ENCODE measurements around the gene ENTPD7.
"Not testable (repeated sequence)": the region's sequence is repeated elsewhere in the genome, so short reads cannot be mapped to it uniquely, and the experiment has no call there.

ENTPD7 gene

GRCh38 chr10:99742254-99742653 lies 82.9 kb downstream of the ENTPD7 start:
- Histone ChIP-seq H3K27me3 (replicated peaks; ENCODE audit: insufficient read depth, low read length) (no peaks in the 10 kb centered on the region), H3F3A (ENCODE audit: insufficient read depth, low read length) (no peaks in the 10 kb centered on the region), H3K27ac (ENCODE audit: low read length) (no peak overlapping the region), H3K9me2 (replicated peaks; ENCODE audit: insufficient read depth, low read length) (no peaks in the 10 kb centered on the region), H3K9ac (ENCODE audit: low read length) (no peak overlapping the region), H3K4me3 (ENCODE audit: low read length) (no peak overlapping the region), H3K9me3 (replicated peaks; ENCODE audit: insufficient read depth, low read length) (no peaks in the 10 kb centered on the region), H4K20me1 (ENCODE audit: insufficient read depth, low read length) (no peaks in the 10 kb centered on the region), H3K79me2 (ENCODE audit: low read length) (peaks cover 9% of the 10 kb centered on the region; the same call in 1 of the 2 replicates), H2AFZ (ENCODE audit: low read length) (no peak overlapping the region), H3K4me1 (ENCODE audit: low read length) (no peaks in the 10 kb centered on the region), H3K4me2 (ENCODE audit: low read depth, low read length) (no peak overlapping the region), H3K36me3 (replicated peaks; ENCODE audit: insufficient read depth, low read length) (peaks cover 22% of the 10 kb centered on the region)
- TF ChIP-seq EZH2 (optimal IDR thresholded peaks at IDR 0.05; ENCODE audit: low read depth, low read length) (no peak), EZH2phosphoT487 (IDR thresholded peaks at IDR 0.05; ENCODE audit: low read length) (no peak)
- TF ChIP-seq, protein P1, sequence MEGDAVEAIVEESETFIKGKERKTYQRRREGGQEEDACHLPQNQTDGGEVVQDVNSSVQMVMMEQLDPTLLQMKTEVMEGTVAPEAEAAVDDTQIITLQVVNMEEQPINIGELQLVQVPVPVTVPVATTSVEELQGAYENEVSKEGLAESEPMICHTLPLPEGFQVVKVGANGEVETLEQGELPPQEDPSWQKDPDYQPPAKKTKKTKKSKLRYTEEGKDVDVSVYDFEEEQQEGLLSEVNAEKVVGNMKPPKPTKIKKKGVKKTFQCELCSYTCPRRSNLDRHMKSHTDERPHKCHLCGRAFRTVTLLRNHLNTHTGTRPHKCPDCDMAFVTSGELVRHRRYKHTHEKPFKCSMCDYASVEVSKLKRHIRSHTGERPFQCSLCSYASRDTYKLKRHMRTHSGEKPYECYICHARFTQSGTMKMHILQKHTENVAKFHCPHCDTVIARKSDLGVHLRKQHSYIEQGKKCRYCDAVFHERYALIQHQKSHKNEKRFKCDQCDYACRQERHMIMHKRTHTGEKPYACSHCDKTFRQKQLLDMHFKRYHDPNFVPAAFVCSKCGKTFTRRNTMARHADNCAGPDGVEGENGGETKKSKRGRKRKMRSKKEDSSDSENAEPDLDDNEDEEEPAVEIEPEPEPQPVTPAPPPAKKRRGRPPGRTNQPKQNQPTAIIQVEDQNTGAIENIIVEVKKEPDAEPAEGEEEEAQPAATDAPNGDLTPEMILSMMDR (IDR thresholded peaks at IDR 0.05; ENCODE audit: low read length): no peak
- DNase-seq: no peak

- Histone ChIP-seq H3K4me2 (ENCODE audit: low read depth, low read length) (no peak overlapping the region), H2AFZ (ENCODE audit: low read length) (no peak overlapping the region), H3K9me2 (replicated peaks; ENCODE audit: insufficient read depth, low read length) (no peaks in the 10 kb centered on the region), H3K36me3 (replicated peaks; ENCODE audit: insufficient read depth, low read length) (peaks cover 20% of the 10 kb centered on the region), H3K79me2 (ENCODE audit: low read length) (peaks cover 9% of the 10 kb centered on the region; the same call in 1 of the 2 replicates), H3K9ac (ENCODE audit: low read length) (no peak overlapping the region), H4K20me1 (ENCODE audit: insufficient read depth, low read length) (no peaks in the 10 kb centered on the region), H3F3A (ENCODE audit: insufficient read depth, low read length) (no peaks in the 10 kb centered on the region), H3K27ac (ENCODE audit: low read length) (no peak overlapping the region), H3K27me3 (replicated peaks; ENCODE audit: insufficient read depth, low read length) (no peaks in the 10 kb centered on the region), H3K4me3 (ENCODE audit: low read length) (no peak overlapping the region), H3K9me3 (replicated peaks; ENCODE audit: insufficient read depth, low read length) (no peaks in the 10 kb centered on the region), H3K4me1 (ENCODE audit: low read length) (no peaks in the 10 kb centered on the region)
- DNase-seq: no peak
- TF ChIP-seq EZH2phosphoT487 (IDR thresholded peaks at IDR 0.05; ENCODE audit: low read length) (no peak), EZH2 (optimal IDR thresholded peaks at IDR 0.05; ENCODE audit: low read depth, low read length) (no peak)
- TF ChIP-seq, protein P1 (IDR thresholded peaks at IDR 0.05; ENCODE audit: low read length): no peak
Measured at GRCh38 chr10:99742701-99743100, 83.4 kb downstream of the ENTPD7 start.

- Histone ChIP-seq H3K9me2 (replicated peaks; ENCODE audit: insufficient read depth, low read length) (no peaks in the 10 kb centered on the region), H3K4me2 (ENCODE audit: low read depth, low read length) (no peak overlapping the region), H3K9ac (ENCODE audit: low read length) (no peak overlapping the region), H3K36me3 (replicated peaks; ENCODE audit: insufficient read depth, low read length) (peaks cover 20% of the 10 kb centered on the region), H3K4me3 (ENCODE audit: low read length) (no peak overlapping the region), H3K9me3 (replicated peaks; ENCODE audit: insufficient read depth, low read length) (no peaks in the 10 kb centered on the region), H4K20me1 (ENCODE audit: insufficient read depth, low read length) (no peaks in the 10 kb centered on the region), H3F3A (ENCODE audit: insufficient read depth, low read length) (no peaks in the 10 kb centered on the region; the same call in 1 of the 2 replicates), H3K4me1 (ENCODE audit: low read length) (no peaks in the 10 kb centered on the region), H3K79me2 (ENCODE audit: low read length) (peaks cover 11% of the 10 kb centered on the region; the same call in 1 of the 2 replicates), H2AFZ (ENCODE audit: low read length) (no peak overlapping the region), H3K27ac (ENCODE audit: low read length) (no peak overlapping the region), H3K27me3 (replicated peaks; ENCODE audit: insufficient read depth, low read length) (no peaks in the 10 kb centered on the region)
- TF ChIP-seq, protein P1 (IDR thresholded peaks at IDR 0.05; ENCODE audit: low read length): no peak
- TF ChIP-seq EZH2 (optimal IDR thresholded peaks at IDR 0.05; ENCODE audit: low read depth, low read length): no peak
- TF ChIP-seq EZH2phosphoT487 (IDR thresholded peaks at IDR 0.05; ENCODE audit: low read length): no peak
- DNase-seq: no peak
Measured at GRCh38 chr10:99743841-99744240, 84.5 kb downstream of the ENTPD7 start.

DNA sequence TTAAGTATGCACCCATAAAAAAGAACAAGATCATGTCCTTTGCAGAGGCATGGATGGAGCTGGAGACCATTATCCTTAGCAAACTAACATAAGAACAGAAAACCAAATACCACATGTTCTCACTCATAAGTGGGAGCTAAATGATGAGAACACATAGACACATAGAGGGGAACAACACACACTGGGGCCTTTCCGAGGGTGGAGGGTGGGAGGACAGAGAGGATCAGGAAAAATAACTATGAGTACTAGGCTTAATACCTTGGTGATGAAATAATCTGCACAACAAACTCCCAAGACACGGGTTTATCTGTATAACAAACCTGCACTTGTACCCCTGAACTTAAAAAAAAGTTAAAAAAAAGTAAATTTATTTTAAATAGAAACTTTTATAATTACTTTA lies 86.9 kb downstream of the ENTPD7 start:
- not testable (repeated sequence) for H3K4me2 ChIP-seq (ENCODE audit: low read depth, low read length); H3K9me2 ChIP-seq (replicated peaks; ENCODE audit: insufficient read depth, low read length); H3K9me3 ChIP-seq (replicated peaks; ENCODE audit: insufficient read depth, low read length); H3K79me2 ChIP-seq (ENCODE audit: low read length); H3K4me1 ChIP-seq (ENCODE audit: low read length); H3K27ac ChIP-seq (ENCODE audit: low read length); H3K9ac ChIP-seq (ENCODE audit: low read length); H3K27me3 ChIP-seq (replicated peaks; ENCODE audit: insufficient read depth, low read length); H3K4me3 ChIP-seq (ENCODE audit: low read length); H3F3A ChIP-seq (ENCODE audit: insufficient read depth, low read length); H2AFZ ChIP-seq (ENCODE audit: low read length); H4K20me1 ChIP-seq (ENCODE audit: insufficient read depth, low read length); DNase-seq
- H3K36me3 ChIP-seq (replicated peaks; ENCODE audit: insufficient read depth, low read length): peaks cover 13% of the 10 kb centered on the region
